ENCODE data around the gene SPATA9. TPM values are rescaled to one million over a fixed set of nuclear protein-coding genes. Genes with fewer than 3 reads are reported as not detected.

The SPATA9 gene
- total RNA-seq, 1 experiment from 2014 or later = not detected

- DNase-seq (ENCODE audit: low read depth, low spot score) = no peak
- ChIA-PET RAD21 (ENCODE audit: low non-redundant PET in 1 of 2, low total read pairs in 2 of 2, uncharacterized antibody in 2 of 2, unreplicated experiment in 2 of 2) (no interaction called here), CTCF (no interaction called here), POLR2A (no interaction called here)
- Histone ChIP-seq H3K27me3 (ENCODE audit: insufficient read depth, low read length) (no peaks in the 10 kb centered on the region), H3K9me3 (ENCODE audit: control insufficient read depth in 1 of 2, insufficient read depth in 1 of 2, low read depth in 1 of 2, low read length in 2 of 2) (no peaks in the 10 kb centered on the region), H3K9ac (ENCODE audit: low read length) (no peak overlapping the region), H3K79me2 (ENCODE audit: insufficient read depth, low read length) (no peaks in the 10 kb centered on the region), H4K20me1 (ENCODE audit: insufficient read depth) (no peaks in the 10 kb centered on the region), H3K4me3 (replicated peaks in 1 of 2; ENCODE audit: low read depth in 1 of 2, low read length in 2 of 2) (no peak overlapping the region), H3K27ac (ENCODE audit: low read depth, low read length) (no peak overlapping the region), H2AFZ (ENCODE audit: low read depth, low read length, poor library complexity, severe bottlenecking) (no peak overlapping the region), H3K4me2 (ENCODE audit: low read length) (no peak overlapping the region), H3K36me3 (ENCODE audit: control insufficient read depth in 1 of 2, insufficient read depth in 2 of 2, low read length in 2 of 2) (no peaks in the 10 kb centered on the region), H3K4me1 (ENCODE audit: control insufficient read depth in 1 of 2, insufficient read depth in 2 of 2, low read length in 2 of 2) (peaks cover 0 to 9% of the 10 kb centered on the region in 2 experiments; a peak in 3 of 4 replicates), H3K9me2 (ENCODE audit: insufficient read depth) (no peaks in the 10 kb centered on the region)
- no peak for ATAC-seq
- no TSS peak for BruUV-seq (replicated peaks)
- intact Hi-C loops (cut with micrococcal nuclease) = loop anchor here (5.0 kb wide), 1 partner anchor 187 kb away; no protein-coding TSS in a partner anchor
- TF ChIP-seq ZFX (IDR thresholded peaks at IDR 0.05) (no peak), SIN3A (IDR thresholded peaks at IDR 0.05; ENCODE audit: low read depth) (no peak), JUND (IDR thresholded peaks at IDR 0.05) (no peak)
Measured at GRCh38 chr5:95660060-95660459, 22.7 kb downstream of the SPATA9 start.

- DNase-seq (ENCODE audit: low read depth, low spot score) (no peak), ATAC-seq (no peak)
- ChIA-PET CTCF (interaction anchor here (1.1 to 1.6 kb wide), 3 partner anchors 8 to 126 kb away, joined by 4 to 6 read pairs (median 4); partner anchors contain the start of gene RFESD), RAD21 (ENCODE audit: low non-redundant PET in 1 of 2, low total read pairs in 2 of 2, uncharacterized antibody in 2 of 2, unreplicated experiment in 2 of 2) (no interaction called here), POLR2A (no interaction called here)
- no peaks in the 10 kb centered on the region for H3K9me2 ChIP-seq (ENCODE audit: insufficient read depth)
- no peak overlapping the region for H3K4me3 ChIP-seq (replicated peaks in 1 of 2; ENCODE audit: low read depth in 1 of 2, low read length in 2 of 2)
- no peak overlapping the region for H3K27ac ChIP-seq (ENCODE audit: low read depth, low read length)
- H3K9ac ChIP-seq (ENCODE audit: low read length) = no peak overlapping the region
- no peaks in the 10 kb centered on the region for H3K36me3 ChIP-seq (ENCODE audit: control insufficient read depth in 1 of 2, insufficient read depth in 2 of 2, low read length in 2 of 2)
- H3K4me1 ChIP-seq (ENCODE audit: control insufficient read depth in 1 of 2, insufficient read depth in 2 of 2, low read length in 2 of 2) = no peaks in the 10 kb centered on the region
- H3K27me3 ChIP-seq (ENCODE audit: insufficient read depth, low read length) = no peaks in the 10 kb centered on the region
- no peak for TF ChIP-seq EZH2 (IDR thresholded peaks at IDR 0.05)
- TF ChIP-seq POLR2AphosphoS5 (IDR thresholded peaks at IDR 0.05; ENCODE audit: low read depth, low read length) = no peak
- H2AFZ ChIP-seq (ENCODE audit: low read depth, low read length, poor library complexity, severe bottlenecking) = no peak overlapping the region
- no peaks in the 10 kb centered on the region for H3K79me2 ChIP-seq (ENCODE audit: insufficient read depth, low read length)
- no TSS peak for BruUV-seq (replicated peaks)
- no peaks in the 10 kb centered on the region for H4K20me1 ChIP-seq (ENCODE audit: insufficient read depth)
- intact Hi-C loops (cut with micrococcal nuclease) = no loop called here
- H3K4me2 ChIP-seq (ENCODE audit: low read length) = no peak overlapping the region
- H3K9me3 ChIP-seq (ENCODE audit: control insufficient read depth in 1 of 2, insufficient read depth in 1 of 2, low read depth in 1 of 2, low read length in 2 of 2) = no peaks in the 10 kb centered on the region
Measured at GRCh38 chr5:95655575-95655974, 27.2 kb downstream of the SPATA9 start.

Data from HCT116 (cell line).